Measurements from ENCODE around the gene SMAD7. TPM values are rescaled to one million over a fixed set of nuclear protein-coding genes. Genes with fewer than 3 reads are reported as not detected.

Gene SMAD7
- total RNA-seq, 4 donors from 2014 or later, result 40.1 to 69.3 (median 59.2) TPM

DNA sequence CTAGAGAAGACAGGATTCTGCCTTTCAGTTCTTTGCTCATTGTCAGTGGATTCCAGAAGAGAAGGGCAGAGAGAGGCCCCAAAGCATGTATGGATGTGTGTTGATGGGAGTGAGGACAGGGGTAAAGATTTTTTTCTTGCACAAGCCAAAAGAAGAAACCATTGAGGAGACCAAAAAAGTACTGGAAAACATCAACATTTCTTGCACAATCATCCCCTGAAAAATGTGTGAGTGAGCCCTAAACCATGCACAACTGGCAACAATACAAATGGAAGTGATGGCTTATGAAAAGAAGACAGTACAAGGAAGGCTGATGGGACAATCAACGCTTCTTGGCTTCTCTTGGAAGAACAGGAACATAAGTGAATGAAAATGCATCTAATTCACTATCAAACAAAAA is 5.6 kb upstream of the SMAD7 start:
- intact Hi-C loops (cut with DNase I), result no loop called here
- 59 to 71% methylated on average over 1 of the region's 1 CpG for WGBS, 2 donors
- no peak for TF ChIP-seq POLR2A (IDR thresholded peaks at IDR 0.05)
- TF ChIP-seq, protein P1, sequence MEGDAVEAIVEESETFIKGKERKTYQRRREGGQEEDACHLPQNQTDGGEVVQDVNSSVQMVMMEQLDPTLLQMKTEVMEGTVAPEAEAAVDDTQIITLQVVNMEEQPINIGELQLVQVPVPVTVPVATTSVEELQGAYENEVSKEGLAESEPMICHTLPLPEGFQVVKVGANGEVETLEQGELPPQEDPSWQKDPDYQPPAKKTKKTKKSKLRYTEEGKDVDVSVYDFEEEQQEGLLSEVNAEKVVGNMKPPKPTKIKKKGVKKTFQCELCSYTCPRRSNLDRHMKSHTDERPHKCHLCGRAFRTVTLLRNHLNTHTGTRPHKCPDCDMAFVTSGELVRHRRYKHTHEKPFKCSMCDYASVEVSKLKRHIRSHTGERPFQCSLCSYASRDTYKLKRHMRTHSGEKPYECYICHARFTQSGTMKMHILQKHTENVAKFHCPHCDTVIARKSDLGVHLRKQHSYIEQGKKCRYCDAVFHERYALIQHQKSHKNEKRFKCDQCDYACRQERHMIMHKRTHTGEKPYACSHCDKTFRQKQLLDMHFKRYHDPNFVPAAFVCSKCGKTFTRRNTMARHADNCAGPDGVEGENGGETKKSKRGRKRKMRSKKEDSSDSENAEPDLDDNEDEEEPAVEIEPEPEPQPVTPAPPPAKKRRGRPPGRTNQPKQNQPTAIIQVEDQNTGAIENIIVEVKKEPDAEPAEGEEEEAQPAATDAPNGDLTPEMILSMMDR (IDR thresholded peaks at IDR 0.05), result no peak

DNA sequence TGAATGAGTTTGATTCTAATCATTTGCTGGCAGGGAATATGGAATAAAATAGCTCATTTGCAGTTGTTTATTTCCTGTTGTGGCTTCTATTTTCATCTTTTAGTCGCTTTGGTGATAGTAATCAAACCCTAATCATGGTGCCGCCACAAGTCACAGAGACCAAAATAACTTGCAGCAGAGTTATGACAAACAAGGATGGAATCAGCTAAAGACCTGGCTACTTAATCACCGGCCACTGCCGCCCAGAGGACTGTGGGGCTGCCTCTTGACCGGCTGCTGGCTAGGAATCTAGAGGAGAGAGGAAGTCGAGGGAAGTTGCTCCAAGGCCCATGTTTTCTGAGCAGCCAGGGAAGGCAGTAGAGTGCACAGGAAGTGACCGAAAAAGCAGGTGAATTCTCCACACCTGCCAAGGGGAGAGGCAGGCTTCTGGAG is 5.1 kb upstream of the SMAD7 start:
- DNase-seq, result peak; percentile 77 to 80
- WGBS, 2 donors, result 15 to 29% methylated on average over 7 of the region's 7 CpGs
- H3K4me1 ChIP-seq, result peaks cover 21 to 47% of the 10 kb centered on the region in 2 donors
- TF ChIP-seq POLR2A (IDR thresholded peaks at IDR 0.05), result peak in 1 of 2 donors; percentile 48
- TF ChIP-seq, protein P1 (IDR thresholded peaks at IDR 0.05), result peak in 3 of 6 experiments; percentile 8 to 19 (median 13)
- no peaks in the 10 kb centered on the region for H3K9me3 ChIP-seq
- no peak overlapping the region for H3K4me3 ChIP-seq (replicated peaks in 1 of 3)
- no peaks in the 10 kb centered on the region for H3K27me3 ChIP-seq
- H3K27ac ChIP-seq, result peak overlapping the region; percentile 36 to 80 (median 57)
- H3K36me3 ChIP-seq, result no peaks in the 10 kb centered on the region
- intact Hi-C loops (cut with DNase I), result no loop called here

More for the DNA sequence above, 5.6 kb upstream of the SMAD7 start:
- no peak for DNase-seq
- H3K27me3 ChIP-seq, result no peaks in the 10 kb centered on the region
- no peak overlapping the region for H3K4me3 ChIP-seq (replicated peaks in 1 of 3)
- H3K9me3 ChIP-seq, result no peaks in the 10 kb centered on the region
- H3K27ac ChIP-seq, result peak overlapping the region; percentile 36 to 80 (median 57)
- H3K4me1 ChIP-seq, result peaks cover 21 to 47% of the 10 kb centered on the region in 2 donors
- H3K36me3 ChIP-seq, result no peaks in the 10 kb centered on the region

DNA sequence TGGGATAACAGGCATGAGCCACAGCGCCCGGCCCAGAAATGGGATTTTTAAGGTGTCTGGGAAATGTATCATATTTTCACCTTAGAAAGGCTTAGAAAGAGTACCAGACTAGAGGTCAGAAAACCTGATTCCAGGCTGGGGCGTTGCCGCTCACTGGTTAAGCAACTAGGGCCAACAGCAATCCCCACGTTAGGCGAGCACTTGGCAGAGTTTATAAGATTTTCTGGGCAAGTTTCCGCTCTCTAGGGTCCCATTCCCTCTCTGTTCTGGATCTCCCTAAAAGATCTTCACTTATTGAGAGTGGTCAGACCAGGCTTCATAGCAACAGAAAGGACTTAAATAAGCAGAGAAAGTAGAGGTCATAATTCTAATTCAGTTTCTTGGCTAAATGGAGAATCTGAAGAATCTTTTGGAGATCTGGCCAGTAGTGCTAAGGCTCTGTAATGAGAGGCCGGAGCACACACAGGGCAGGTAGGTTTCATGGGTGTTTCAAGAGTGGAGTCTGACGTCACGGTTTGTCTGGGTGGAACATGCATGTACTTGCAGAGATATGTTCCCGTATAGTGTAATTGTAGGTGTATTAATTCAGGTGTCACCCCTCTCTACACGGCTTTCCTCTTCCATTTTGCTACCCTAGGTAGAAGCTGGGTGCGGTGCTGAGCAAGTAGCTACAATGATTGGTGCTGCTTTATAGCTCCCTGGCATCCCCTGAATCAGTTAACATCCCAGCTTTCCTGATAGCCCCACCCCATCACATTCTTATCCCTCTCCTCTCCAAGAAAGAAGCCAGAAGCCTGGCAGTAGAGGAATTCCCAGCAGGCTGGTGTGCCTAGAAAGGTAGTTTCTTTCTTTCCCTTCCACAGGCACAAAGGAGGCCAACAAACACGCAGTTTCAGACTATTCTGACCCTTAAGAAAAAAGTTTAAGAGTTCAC is 4.4 kb upstream of the SMAD7 start:
- DNase-seq, result no peak
- WGBS, 2 donors, result 79 to 82% methylated on average over 14 of the region's 14 CpGs
- H3K27me3 ChIP-seq, result no peaks in the 10 kb centered on the region
- intact Hi-C loops (cut with DNase I), result no loop called here
- TF ChIP-seq POLR2A (IDR thresholded peaks at IDR 0.05), result no peak
- TF ChIP-seq, protein P1 (IDR thresholded peaks at IDR 0.05), result no peak
- no peak overlapping the region for H3K4me3 ChIP-seq (replicated peaks in 1 of 3)
- no peaks in the 10 kb centered on the region for H3K9me3 ChIP-seq
- peaks cover 21 to 47% of the 10 kb centered on the region in 2 donors for H3K4me1 ChIP-seq
- H3K36me3 ChIP-seq, result no peaks in the 10 kb centered on the region
- peak overlapping the region; percentile 36 to 80 (median 57) for H3K27ac ChIP-seq

DNA sequence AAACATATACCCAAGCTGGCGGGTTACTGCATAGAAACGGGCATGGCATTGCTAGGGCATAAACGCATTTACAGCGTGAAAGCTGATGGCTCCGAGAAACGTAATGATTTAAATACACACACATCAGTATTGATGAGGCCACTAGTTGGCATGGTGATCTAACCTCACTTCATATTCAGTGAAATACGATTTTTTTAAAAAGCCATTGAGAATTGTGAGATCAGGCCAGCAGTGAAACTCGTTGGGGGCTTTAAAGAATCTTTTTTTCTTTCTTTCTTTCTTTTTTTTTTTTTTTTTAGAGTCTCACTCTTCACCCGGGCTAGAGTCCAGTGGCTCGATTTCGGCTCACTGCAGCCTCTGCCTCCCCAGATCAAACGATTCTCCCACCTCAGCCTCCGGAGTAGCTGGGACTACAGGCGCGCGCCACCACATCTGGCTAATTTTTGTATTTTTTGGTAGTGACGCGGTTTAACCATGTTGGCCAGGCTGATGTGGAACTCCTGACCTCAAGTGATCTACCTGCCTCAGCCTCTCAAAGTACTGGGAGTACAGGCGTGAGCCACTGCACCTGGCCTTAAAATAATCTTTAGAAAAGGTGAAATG is 2.4 kb upstream of the SMAD7 start:
- no peaks in the 10 kb centered on the region for H3K9me3 ChIP-seq
- WGBS, 2 donors, result 56 to 58% methylated on average over 19 of the region's 19 CpGs
- peaks cover 21 to 36% of the 10 kb centered on the region in 2 donors for H3K4me1 ChIP-seq
- peak overlapping the region in 2 of 3 donors; percentile 60 to 94 for H3K4me3 ChIP-seq (replicated peaks in 1 of 3)
- no peaks in the 10 kb centered on the region for H3K36me3 ChIP-seq
- H3K27ac ChIP-seq, result peak overlapping the region; percentile 98 to 100 (median 99)
- TF ChIP-seq, protein P1 (IDR thresholded peaks at IDR 0.05), result no peak
- no peak for TF ChIP-seq POLR2A (IDR thresholded peaks at IDR 0.05)
- intact Hi-C loops (cut with DNase I), result no loop called here
- H3K27me3 ChIP-seq, result no peaks in the 10 kb centered on the region
- DNase-seq, result no peak

Measured in thyroid gland (tissue), 4 donors.